ENCODE results near the gene ST14.
"Not testable (repeated sequence)": the region's sequence is repeated elsewhere in the genome, so short reads cannot be mapped to it uniquely, and the experiment has no call there.

The ST14 gene

GRCh38 chr11:130170345-130170744 lies 10.8 kb downstream of the ST14 start:
- peaks cover 32% of the 10 kb centered on the region for H3K27me3 ChIP-seq (ENCODE audit: control insufficient read depth, insufficient read depth, low read length)
- H3K4me1 ChIP-seq (ENCODE audit: control insufficient read depth, insufficient read depth, low read length) = no peaks in the 10 kb centered on the region
- no peaks in the 10 kb centered on the region for H3K9me3 ChIP-seq (ENCODE audit: control insufficient read depth, insufficient read depth, low read length)

GRCh38 chr11:130171534-130171933 lies 12.0 kb downstream of the ST14 start:
- H3K4me3 ChIP-seq (ENCODE audit: low read depth, low read length) = no peak overlapping the region
- H3K9me3 ChIP-seq (ENCODE audit: control insufficient read depth, insufficient read depth, low read length) = no peaks in the 10 kb centered on the region
- no peaks in the 10 kb centered on the region for H3K4me1 ChIP-seq (ENCODE audit: control insufficient read depth, insufficient read depth, low read length)
- peaks cover 32% of the 10 kb centered on the region for H3K27me3 ChIP-seq (ENCODE audit: control insufficient read depth, insufficient read depth, low read length)
- H3K36me3 ChIP-seq (ENCODE audit: control insufficient read depth, insufficient read depth, low read length) = no peaks in the 10 kb centered on the region
- no peak overlapping the region for H3K9ac ChIP-seq (ENCODE audit: low read depth, low read length)

More at GRCh38 chr11:130170345-130170744, 10.8 kb downstream of the ST14 start:
- no peak overlapping the region for H3K9ac ChIP-seq (ENCODE audit: low read depth, low read length)
- no peak overlapping the region for H3K4me3 ChIP-seq (ENCODE audit: low read depth, low read length)
- no peaks in the 10 kb centered on the region for H3K36me3 ChIP-seq (ENCODE audit: control insufficient read depth, insufficient read depth, low read length)

GRCh38 chr11:130172001-130172400 lies 12.4 kb downstream of the ST14 start:
- H3K9ac ChIP-seq (ENCODE audit: low read depth, low read length); H3K4me3 ChIP-seq (ENCODE audit: low read depth, low read length); H3K4me1 ChIP-seq (ENCODE audit: control insufficient read depth, insufficient read depth, low read length); H3K36me3 ChIP-seq (ENCODE audit: control insufficient read depth, insufficient read depth, low read length); H3K9me3 ChIP-seq (ENCODE audit: control insufficient read depth, insufficient read depth, low read length): not testable (repeated sequence)
- H3K27me3 ChIP-seq (ENCODE audit: control insufficient read depth, insufficient read depth, low read length) = peaks cover 32% of the 10 kb centered on the region

GRCh38 chr11:130174642-130175041 lies 15.1 kb downstream of the ST14 start:
- H3K36me3 ChIP-seq (ENCODE audit: control insufficient read depth, insufficient read depth, low read length) = no peaks in the 10 kb centered on the region
- H3K4me1 ChIP-seq (ENCODE audit: control insufficient read depth, insufficient read depth, low read length) = no peaks in the 10 kb centered on the region
- H3K9me3 ChIP-seq (ENCODE audit: control insufficient read depth, insufficient read depth, low read length) = no peaks in the 10 kb centered on the region
- H3K9ac ChIP-seq (ENCODE audit: low read depth, low read length) = no peak overlapping the region
- H3K27me3 ChIP-seq (ENCODE audit: control insufficient read depth, insufficient read depth, low read length) = peaks cover 21% of the 10 kb centered on the region
- no peak overlapping the region for H3K4me3 ChIP-seq (ENCODE audit: low read depth, low read length)

- H3K9me3 ChIP-seq (ENCODE audit: control insufficient read depth, insufficient read depth, low read length) = no peaks in the 10 kb centered on the region
- H3K27me3 ChIP-seq (ENCODE audit: control insufficient read depth, insufficient read depth, low read length) = peaks cover 10% of the 10 kb centered on the region
- H3K9ac ChIP-seq (ENCODE audit: low read depth, low read length) = no peak overlapping the region
- no peaks in the 10 kb centered on the region for H3K36me3 ChIP-seq (ENCODE audit: control insufficient read depth, insufficient read depth, low read length)
- no peaks in the 10 kb centered on the region for H3K4me1 ChIP-seq (ENCODE audit: control insufficient read depth, insufficient read depth, low read length)
- H3K4me3 ChIP-seq (ENCODE audit: low read depth, low read length) = no peak overlapping the region
These were observed 16.3 kb downstream of the ST14 start for GRCh38 chr11:130175898-130176297.

- Histone ChIP-seq H3K4me1 (ENCODE audit: control insufficient read depth, insufficient read depth, low read length) (no peaks in the 10 kb centered on the region), H3K27me3 (ENCODE audit: control insufficient read depth, insufficient read depth, low read length) (no peaks in the 10 kb centered on the region), H3K9me3 (ENCODE audit: control insufficient read depth, insufficient read depth, low read length) (no peaks in the 10 kb centered on the region), H3K36me3 (ENCODE audit: control insufficient read depth, insufficient read depth, low read length) (no peaks in the 10 kb centered on the region), H3K9ac (ENCODE audit: low read depth, low read length) (no peak overlapping the region), H3K4me3 (ENCODE audit: low read depth, low read length) (no peak overlapping the region)
These were observed 18.2 kb downstream of the ST14 start for GRCh38 chr11:130177782-130178181.

- no peaks in the 10 kb centered on the region for H3K36me3 ChIP-seq (ENCODE audit: control insufficient read depth, insufficient read depth, low read length)
- no peaks in the 10 kb centered on the region for H3K9me3 ChIP-seq (ENCODE audit: control insufficient read depth, insufficient read depth, low read length)
- H3K4me1 ChIP-seq (ENCODE audit: control insufficient read depth, insufficient read depth, low read length) = no peaks in the 10 kb centered on the region
- H3K27me3 ChIP-seq (ENCODE audit: control insufficient read depth, insufficient read depth, low read length) = no peaks in the 10 kb centered on the region
- no peak overlapping the region for H3K9ac ChIP-seq (ENCODE audit: low read depth, low read length)
- H3K4me3 ChIP-seq (ENCODE audit: low read depth, low read length) = no peak overlapping the region
These were observed 19.1 kb downstream of the ST14 start for GRCh38 chr11:130178441-130179339.

GRCh38 chr11:130179396-130180306 lies 20.1 kb downstream of the ST14 start:
- Histone ChIP-seq H3K4me1 (ENCODE audit: control insufficient read depth, insufficient read depth, low read length) (no peaks in the 10 kb centered on the region), H3K9ac (ENCODE audit: low read depth, low read length) (no peak overlapping the region), H3K4me3 (ENCODE audit: low read depth, low read length) (no peak overlapping the region), H3K36me3 (ENCODE audit: control insufficient read depth, insufficient read depth, low read length) (no peaks in the 10 kb centered on the region), H3K27me3 (ENCODE audit: control insufficient read depth, insufficient read depth, low read length) (no peaks in the 10 kb centered on the region), H3K9me3 (ENCODE audit: control insufficient read depth, insufficient read depth, low read length) (no peaks in the 10 kb centered on the region)

GRCh38 chr11:130180491-130180890 lies 20.9 kb downstream of the ST14 start:
- H3K4me1 ChIP-seq (ENCODE audit: control insufficient read depth, insufficient read depth, low read length) = no peaks in the 10 kb centered on the region
- H3K9me3 ChIP-seq (ENCODE audit: control insufficient read depth, insufficient read depth, low read length) = no peaks in the 10 kb centered on the region
- H3K4me3 ChIP-seq (ENCODE audit: low read depth, low read length) = no peak overlapping the region
- no peaks in the 10 kb centered on the region for H3K36me3 ChIP-seq (ENCODE audit: control insufficient read depth, insufficient read depth, low read length)
- no peaks in the 10 kb centered on the region for H3K27me3 ChIP-seq (ENCODE audit: control insufficient read depth, insufficient read depth, low read length)
- no peak overlapping the region for H3K9ac ChIP-seq (ENCODE audit: low read depth, low read length)

- no peaks in the 10 kb centered on the region for H3K36me3 ChIP-seq (ENCODE audit: control insufficient read depth, insufficient read depth, low read length)
- H3K4me1 ChIP-seq (ENCODE audit: control insufficient read depth, insufficient read depth, low read length) = no peaks in the 10 kb centered on the region
- no peaks in the 10 kb centered on the region for H3K9me3 ChIP-seq (ENCODE audit: control insufficient read depth, insufficient read depth, low read length)
- H3K4me3 ChIP-seq (ENCODE audit: low read depth, low read length) = no peak overlapping the region
- H3K27me3 ChIP-seq (ENCODE audit: control insufficient read depth, insufficient read depth, low read length) = no peaks in the 10 kb centered on the region
- H3K9ac ChIP-seq (ENCODE audit: low read depth, low read length) = no peak overlapping the region
These were observed 21.3 kb downstream of the ST14 start for GRCh38 chr11:130180896-130181294.

GRCh38 chr11:130181295-130182272 lies 22.0 kb downstream of the ST14 start:
- H3K4me3 ChIP-seq (ENCODE audit: low read depth, low read length) = no peak overlapping the region
- H3K9ac ChIP-seq (ENCODE audit: low read depth, low read length) = no peak overlapping the region
- H3K27me3 ChIP-seq (ENCODE audit: control insufficient read depth, insufficient read depth, low read length) = no peaks in the 10 kb centered on the region
- no peaks in the 10 kb centered on the region for H3K36me3 ChIP-seq (ENCODE audit: control insufficient read depth, insufficient read depth, low read length)
- H3K9me3 ChIP-seq (ENCODE audit: control insufficient read depth, insufficient read depth, low read length) = no peaks in the 10 kb centered on the region
- no peaks in the 10 kb centered on the region for H3K4me1 ChIP-seq (ENCODE audit: control insufficient read depth, insufficient read depth, low read length)
